Left renal cortex interstitium (tissue), 4 donors: ENCODE data around the gene PGAM5. TPM values are rescaled to one million over a fixed set of nuclear protein-coding genes. Genes with fewer than 3 reads are reported as not detected.

Experiments used
- DNase-seq, 4 donors: peaks; one replicate each; pipeline ENCODE4 v3.0.0-alpha.2; 2013; ENCODE audit warnings: low read depth in 4 of 4, low spot score in 2 of 4, missing footprints in 1 of 4
- polyA plus RNA-seq, 4 donors: library from polyadenylated mRNA; unstranded; fragments of 120-200 nt; gene quantifications; one replicate each; pipeline ENCODE4 v1.2.1, GENCODE V29; 2013; ENCODE audit not compliant: insufficient read length in 4 of 4

Gene PGAM5
- polyA plus RNA-seq, 4 donors: 17.5 to 28.6 (median 25.5) TPM

DNA sequence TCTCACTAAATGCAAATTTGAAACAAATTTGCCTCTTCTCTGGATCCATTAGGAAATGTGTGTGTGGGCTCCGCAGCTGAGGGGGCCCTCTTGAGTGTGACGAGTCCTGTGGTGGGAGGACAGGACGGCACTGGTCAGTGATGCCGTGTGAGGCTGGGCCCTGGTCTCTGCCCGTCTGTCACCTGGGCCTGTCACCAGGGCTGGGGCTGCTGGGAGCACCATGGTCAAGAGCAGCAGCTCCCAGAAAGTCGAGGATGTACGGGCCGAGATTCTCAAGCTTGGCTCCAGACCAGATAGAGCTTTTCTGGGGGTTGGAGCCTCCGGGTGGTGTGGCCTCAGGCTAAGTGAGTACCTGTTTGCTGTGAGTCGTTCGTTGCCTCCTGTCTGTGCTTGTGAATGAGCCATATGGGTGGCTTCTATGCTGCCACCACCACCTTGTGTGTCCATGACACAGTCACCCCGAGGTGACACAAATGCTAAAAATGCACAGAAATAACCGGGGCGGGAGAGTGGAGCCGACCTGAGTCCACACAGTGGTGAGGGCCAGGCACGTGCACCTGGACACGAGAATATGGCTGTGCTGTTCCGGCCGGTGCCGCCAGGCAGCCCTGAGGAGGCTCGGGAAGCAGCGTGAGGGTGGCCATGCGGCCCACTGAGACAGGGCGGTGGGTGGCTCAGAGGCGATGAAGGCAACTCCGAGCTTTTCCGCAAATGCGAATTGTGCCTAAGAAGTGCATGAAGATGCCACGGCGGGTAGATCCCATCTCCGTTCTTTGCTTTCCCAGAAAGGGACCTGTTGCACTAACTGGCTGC lies 8.7 kb downstream of the PGAM5 start:
- no peak for DNase-seq

DNA sequence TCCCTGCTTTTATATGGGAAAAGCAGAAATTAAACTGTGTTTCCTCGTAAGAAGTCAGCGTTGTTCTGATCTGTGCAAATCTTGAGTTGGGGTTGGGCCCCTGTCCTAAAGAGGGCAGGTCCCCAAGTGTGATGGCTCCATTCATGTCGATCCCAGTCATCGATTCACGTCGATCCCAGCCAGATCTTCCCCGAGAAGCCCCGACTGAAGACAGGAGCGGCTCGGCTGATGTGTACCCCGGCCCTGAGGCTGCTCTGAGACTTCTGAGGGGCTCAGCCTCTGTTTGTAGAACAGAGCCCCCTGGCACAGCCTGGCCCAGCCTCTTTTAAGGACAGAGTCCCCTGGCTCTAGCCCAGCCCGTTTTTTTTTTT lies 9.3 kb downstream of the PGAM5 start:
- no peak for DNase-seq

DNA sequence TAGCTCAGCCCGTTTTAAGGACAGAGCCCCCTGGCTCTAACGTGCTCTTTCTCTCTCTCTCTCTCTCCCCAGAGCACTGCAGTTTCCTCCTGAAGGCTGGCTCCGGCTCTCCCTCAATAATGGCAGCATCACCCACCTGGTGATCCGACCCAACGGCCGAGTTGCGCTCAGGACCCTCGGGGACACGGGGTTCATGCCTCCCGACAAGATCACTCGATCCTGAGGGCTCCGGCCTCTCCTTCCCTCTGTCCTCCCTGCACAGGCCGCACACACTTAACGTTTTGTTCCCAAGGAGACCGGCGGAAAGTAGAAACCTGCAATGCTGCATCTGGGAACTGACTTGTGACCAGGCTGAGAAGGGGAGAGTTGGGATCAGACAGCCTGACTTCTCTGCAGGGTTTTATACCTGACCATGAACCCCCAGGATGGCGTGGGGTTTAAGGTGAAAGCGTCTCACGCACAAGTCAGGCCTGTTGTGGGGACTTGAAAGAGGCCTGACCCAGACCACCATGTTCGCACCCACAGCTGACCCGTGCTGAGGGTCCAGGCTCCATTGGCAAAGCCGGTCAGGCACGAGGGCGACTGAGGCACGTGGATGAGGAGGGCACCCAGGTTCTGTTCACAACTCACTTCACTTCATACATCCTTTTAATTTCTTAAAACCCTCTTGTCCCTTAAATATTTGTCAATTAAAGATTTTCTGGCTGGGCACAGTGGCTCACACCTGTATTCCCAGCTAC lies 10.1 kb downstream of the PGAM5 start:
- DNase-seq: no peak

DNA sequence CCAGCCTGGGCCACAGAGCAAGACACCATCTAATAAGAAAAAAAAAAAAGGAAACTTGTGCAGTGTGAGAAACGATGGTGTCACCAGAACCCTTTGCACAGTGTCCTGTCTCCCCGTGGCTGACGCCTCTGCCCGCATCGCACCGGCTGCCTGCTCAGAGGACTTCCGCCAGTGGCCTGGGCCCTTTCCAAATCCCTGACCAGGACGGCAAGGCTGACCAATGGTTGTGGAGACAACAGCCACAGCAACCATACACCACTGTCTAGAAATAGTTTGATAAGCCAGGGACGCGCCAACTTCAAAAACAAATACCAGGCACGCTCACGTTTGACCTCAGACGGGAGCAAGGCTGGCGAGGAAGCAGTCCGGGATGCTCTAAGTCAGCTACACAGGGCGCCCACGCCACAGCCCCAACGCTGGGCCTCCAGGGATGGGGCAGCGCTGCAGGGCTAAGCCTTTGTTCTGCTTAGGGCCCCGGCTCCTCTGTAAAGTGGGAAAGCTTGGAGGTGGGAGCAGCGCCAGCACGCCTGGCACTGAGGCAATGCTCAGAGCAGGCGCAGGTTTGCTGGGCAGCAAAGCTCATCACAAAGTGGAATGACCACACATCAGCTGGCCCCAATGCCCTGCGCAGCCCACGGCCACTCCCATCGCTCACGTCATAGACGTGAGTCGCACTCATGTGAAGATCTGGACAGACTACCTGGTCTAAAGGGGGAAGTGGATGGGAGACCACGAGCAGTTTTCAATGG lies 12.5 kb downstream of the PGAM5 start:
- DNase-seq: no peak

DNA sequence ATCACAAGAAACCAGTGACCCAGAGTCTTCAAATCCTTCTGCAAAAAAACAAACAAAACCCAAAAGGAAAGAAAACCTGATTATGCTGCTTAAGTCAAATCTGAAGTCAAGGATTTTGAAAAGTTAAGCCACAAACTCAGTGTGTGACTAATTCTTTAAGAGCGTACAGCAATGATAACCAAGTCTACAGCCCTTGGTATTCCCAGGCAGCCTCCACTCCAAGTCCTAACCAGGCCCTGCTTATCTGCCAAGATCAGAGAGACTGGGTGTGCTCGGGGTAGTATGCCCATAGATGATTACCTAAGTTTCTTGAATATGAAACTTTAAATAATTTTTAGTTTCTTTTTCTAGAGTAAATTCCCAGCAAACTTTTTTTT lies 13.1 kb downstream of the PGAM5 start:
- DNase-seq: no peak

DNA sequence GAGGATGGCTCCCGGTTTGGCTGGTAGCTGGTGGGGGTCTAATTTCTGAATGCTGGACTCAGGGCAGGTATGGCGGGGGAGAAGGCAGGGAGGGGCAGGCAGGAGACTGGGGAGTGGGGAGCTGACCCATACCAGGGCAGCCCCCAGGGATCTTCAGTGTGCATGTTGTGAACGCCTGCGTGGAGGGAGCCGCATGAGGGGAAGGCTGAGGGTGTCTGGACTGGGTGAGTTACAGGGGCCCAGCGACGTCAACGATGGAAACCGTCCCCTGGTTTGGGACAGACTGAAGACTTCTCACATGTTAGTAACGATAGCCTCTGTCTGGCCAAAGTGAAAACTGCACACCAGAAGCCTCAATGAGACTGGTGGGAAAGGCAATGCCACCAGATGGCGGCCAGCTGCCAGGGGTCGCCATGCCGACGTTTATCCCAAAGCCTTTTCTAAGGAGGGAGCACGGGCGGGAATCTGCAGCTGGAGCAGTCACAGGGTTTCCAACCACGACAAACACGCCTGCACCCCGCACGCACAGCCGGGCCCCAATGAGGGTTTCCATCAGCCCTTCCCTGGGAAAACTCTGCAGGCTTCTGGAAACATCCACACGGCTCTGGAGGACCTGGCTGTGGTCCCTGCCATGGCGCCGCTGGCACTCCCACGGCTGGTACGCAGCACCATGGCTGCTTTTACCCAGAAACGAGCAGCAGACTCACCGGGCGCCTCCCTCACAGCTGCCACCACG lies 14.0 kb downstream of the PGAM5 start:
- DNase-seq: no peak

DNA sequence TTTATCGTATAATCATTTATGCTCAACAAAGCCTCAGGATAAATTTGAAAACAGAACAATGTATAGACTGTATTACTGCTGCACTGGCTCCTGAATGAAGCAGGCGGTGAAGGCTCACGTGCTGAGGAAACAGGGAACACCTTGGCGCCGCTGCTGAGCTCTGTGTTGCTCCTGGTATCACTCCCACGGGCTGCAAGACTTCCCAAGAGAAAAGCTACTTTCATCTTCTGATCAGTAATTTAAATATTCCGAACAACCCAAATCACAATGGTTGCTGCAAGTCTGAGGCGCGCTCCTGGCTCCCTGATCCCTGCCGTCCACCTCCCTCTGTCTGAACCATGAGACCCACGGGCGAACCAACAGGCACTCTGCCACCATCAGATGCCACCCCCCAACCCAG lies 15.7 kb downstream of the PGAM5 start:
- no peak for DNase-seq

DNA sequence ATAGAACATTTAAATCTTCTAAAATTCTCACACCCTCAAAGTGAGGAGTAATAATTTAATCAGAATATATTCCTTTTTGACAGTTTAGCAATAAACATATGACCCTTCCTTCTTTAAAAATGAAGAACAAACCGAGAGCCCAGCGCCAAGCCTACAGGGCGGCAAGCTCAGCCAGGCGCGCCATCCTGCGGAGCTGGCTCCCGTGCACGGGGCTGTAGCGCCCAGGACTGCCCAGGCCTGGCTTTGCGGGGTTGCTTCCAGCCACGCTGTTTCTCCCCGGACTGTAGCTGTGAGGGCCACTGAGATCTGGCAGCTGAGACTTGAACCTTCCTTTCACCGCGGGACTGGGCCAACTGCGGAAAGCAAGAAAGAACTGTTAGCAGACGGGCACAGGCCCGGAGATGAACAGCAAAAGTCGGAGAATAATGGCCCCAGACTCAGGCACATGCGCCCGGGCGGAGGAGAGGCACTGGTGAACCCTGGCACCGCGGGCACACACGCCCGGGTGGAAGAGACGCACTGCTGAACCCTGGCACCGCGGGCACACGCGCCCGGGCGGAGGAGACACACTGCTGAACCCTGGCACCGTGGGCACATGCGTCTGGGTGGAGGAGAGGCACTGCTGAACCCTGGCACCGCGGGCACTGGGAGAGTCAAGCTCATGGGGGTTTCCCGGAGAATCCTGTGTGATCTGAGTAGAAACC lies 16.6 kb downstream of the PGAM5 start:
- no peak for DNase-seq

DNA sequence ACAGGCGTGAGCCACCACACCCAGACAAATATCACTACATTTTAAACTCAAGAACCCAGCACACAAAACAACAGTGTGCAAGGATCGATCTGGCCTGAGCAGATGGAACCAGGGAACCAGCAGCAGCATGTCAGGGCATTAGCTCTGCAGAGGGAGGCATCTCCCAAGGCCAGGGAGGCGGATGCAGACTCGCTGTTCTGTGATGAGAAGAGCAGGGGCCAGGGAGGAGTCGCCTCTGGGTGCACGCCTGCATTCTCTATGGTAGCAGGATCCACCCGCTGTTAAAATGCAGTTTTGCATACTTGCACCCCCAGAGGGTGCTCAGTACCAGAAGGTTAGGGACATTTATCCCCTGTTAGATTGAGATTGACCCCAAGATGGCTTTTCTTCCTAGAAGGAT lies 17.9 kb downstream of the PGAM5 start:
- no peak for DNase-seq

DNA sequence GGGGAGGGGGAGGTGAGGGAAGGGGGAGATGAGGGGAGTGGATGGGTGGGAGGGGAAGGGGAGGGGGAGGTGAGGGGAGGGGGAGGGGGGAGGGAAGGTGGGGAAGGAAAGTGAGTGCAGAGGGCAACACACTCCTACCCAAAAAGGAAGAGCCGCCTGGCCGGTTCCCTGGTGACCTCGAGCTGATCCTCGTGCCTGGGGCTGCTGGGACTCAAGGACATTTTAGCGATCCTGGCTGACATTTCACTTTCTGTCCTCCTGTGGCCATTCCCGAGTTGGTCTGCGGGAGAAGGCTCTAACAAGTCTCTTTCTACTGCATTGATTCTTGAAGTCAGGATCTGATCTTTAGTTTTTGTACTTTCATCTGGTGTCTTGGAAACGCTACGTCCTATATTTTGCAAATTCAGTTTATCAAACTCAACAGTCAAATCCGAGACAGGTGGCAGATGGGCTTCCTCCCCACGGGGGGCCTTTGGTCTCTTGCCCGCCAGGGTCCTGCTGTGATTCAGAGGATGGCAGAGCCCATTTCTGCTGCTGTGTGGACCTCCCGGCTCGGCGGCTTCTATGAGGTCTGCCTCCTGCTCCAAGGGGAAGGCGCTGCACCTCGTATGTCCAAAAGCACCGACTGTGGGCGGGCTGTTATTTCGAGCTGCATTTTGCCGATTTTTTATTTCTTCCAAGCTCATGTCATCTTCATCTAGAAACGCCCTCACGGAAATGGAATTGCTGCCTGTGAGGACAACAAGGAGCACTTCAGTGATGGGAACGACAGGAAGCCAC lies 19.1 kb downstream of the PGAM5 start:
- DNase-seq: no peak

DNA sequence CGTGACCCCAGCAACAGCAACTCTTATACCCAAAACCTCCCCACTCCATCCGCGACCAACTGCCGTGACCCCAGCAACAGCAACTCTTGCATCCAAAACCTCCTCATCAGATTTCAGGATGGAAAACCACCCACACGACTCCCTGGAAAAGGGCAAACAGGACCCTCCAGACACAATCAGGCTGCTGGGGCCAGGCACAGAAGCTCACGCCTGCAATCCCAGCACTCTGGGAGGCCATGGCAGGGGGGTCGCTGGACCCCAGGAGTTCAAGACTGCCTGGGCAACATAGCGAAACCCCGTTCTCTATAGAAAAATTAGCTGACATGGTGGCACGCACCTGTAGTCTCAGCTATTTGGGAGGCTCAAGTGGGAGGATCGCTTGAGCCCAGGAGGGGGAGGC lies 19.7 kb downstream of the PGAM5 start:
- no peak for DNase-seq

DNA sequence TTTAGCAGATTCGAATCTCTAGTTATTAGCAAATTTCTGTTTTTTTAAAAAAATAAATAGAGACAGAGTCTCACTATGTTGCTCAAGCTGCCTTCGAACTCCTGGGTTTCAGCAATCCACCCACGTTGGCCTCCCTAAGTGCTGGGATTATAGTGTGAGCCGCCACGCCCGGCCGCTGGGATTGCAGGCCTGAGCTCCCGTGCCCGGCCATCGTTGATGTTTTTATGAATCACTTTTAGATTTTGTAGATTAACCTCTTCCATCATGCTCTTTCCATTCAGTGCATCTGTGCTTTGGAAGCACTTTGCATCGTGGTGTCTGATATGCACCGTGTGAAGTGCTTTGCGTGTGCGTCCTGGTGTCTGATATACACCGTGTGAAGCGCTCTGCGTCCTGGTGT lies 20.9 kb downstream of the PGAM5 start:
- no peak for DNase-seq

DNA sequence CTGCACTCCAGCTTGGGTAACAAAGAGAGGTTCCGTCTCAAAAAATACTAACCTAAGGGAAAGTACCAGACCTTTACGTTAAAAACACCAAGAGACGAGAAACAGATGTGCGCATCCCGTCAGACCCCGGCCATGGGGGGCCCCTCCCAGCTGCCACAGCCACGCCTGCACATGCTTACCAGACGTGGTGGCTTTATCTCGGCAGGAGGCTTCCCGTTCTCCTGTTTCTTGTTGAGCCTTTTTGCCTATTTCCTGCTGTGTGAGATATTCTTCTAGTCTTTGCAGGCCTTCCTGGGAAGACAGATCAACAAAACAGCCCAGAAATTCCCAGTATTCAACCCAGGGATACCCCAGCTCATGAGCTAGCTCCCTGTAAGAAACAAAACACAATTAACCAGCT lies 23.6 kb downstream of the PGAM5 start:
- no peak for DNase-seq

DNA sequence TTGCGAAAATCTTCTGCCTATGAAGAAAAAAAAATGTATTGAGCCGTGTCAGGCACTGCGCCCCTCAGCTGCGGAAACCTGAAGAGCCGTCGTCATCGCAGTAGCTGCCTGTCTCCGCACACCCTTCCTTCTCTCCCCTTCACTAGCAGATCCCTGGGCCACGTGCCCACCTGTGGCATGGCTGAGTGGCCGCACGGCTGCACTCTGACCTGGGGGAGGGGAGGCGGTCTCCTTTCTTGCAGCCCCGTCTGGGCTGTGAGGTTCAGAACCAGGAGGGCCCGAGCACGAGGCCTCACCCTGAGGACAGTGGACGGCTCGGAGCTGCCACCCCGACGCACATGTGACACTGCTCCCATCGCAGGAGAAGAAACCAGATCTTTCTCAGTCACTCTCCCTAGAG lies 24.9 kb downstream of the PGAM5 start:
- DNase-seq: no peak

DNA sequence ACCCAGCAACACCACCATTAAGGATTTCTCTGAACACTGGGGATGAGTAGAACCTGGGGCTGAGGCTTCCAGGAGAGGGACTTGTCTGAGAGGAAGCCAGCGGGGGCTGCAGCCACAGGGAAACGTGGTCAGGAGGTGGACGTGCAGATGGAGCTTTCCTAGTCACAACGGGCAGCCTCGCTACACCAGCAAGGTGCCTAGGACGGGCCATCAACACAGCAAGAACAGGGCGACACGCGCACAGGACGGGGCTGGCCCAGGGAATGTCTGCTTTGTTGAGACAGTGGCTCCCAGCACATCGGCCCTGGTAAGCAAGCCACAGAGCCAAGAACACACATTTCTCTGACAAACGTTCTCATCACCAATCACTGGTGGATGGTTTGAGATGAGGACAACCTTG lies 25.7 kb downstream of the PGAM5 start:
- no peak for DNase-seq

DNA sequence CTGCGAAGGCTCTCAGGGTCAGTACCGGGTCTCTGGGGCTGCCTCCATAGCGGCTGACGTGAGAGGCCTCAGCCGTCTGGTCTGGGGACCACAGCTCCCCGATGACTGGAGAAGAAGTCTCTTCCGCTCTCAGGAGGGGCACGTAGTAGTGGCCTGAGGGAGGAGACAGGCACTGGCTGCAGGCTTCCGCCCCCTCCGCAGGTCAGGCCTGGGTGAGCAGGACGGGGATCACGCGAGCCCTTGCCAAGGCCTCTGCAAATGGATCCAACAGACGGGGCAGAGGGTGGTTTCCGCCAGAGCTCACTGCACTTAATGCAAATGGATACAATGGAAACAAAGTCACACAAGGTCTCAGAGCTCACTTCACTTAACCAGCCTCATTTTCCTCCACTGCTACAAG lies 26.3 kb downstream of the PGAM5 start:
- no peak for DNase-seq

DNA sequence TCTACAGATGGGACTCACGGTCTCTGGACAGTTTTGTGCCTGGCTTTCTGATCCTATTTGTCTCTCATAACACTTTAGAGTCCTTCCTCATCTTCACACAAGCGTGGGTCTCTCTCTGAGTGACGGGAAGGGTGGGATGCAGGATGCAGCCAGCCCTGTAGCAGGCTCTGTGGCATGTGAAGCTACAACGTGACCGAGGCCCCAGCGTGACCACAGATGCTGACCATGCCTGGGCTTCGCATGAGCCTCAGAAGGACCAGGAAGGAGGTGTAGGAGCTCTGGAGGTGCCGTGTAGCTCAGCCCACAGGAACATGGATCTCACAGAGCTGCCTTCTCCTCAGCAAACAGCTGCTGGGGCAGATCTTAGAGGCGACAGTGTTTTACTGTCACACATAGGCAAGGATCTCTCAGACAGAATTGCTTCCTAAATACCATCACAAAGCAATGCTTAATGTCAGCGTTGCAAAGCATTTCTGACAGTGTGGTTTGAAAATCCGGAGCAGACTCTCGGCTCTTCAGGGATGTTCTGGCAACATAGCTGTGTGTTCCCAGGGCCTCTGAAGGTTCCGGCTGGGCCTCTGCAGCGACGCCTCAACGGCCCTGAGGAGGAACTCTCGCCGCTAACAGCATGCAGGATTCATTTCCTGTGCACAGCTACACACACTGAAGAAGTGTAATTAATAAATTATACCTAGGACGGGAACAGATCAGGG lies 29.1 kb downstream of the PGAM5 start:
- DNase-seq: no peak

DNA sequence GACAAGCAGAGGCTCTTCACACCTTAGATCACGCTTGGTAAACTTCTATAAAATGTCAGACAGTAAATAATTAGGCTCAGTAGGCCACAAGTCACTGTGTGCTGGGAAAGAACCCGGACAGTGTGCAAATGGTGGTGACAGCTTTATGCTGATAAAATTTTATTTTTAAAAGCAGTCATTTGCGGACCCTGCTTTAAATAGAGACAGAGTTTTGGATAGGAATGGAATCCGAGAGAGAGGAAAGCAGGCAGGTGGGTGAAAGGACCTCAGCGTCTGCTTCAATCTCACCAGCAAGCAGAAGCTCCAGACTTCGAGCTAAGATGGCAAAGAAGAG lies 29.6 kb downstream of the PGAM5 start:
- no peak for DNase-seq

DNA sequence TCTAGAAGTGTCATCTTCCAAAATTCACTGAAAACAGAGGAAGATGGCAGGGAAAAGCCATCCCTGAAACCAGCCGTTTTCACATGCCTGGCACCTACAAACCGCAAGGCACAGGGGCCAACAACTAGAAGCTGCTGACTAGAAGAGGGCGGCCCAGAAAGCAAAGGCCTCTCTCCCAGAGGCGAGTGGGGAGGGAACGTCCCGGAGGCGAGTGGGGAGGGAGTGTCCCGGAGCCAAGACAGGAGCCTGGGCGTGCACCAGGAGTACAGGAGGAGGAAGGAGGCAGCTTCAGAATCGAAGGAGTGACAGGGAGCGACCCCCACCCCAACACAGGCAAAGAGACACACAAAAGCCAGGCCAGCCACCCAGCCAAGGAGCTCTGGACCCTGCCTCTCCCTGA lies 30.0 kb downstream of the PGAM5 start:
- DNase-seq: no peak
